Astrocyte (in vitro differentiated cells and primary cell): Measurements from ENCODE around the gene ASAP2.

Experiments
- CTCF ChIP-seq: IDR thresholded peaks from 2 replicates; pipeline ENCODE4 v1.5.1; 2011; ENCODE audit warnings: low read depth, mild to moderate bottlenecking, inconsistent platforms, low read length, moderate library complexity; ENCODE audit not compliant: insufficient read depth
- EZH2 ChIP-seq: IDR thresholded peaks from 2 replicates; pipeline ENCODE4 v1.6.1; 2012; ENCODE audit warnings: mild to moderate bottlenecking, low read length, inconsistent platforms; ENCODE audit not compliant: insufficient read depth

GRCh38 chr2:9333591-9334171, 127.1 kb downstream of the ASAP2 start:
- peak; percentile 85 for TF ChIP-seq CTCF
- no peak for TF ChIP-seq EZH2
